Measurements from ENCODE around the gene PPTC7. TPM values are rescaled to one million over a fixed set of nuclear protein-coding genes. Genes with fewer than 3 reads are reported as not detected.
"Not testable (repeated sequence)": the region's sequence is repeated elsewhere in the genome, so short reads cannot be mapped to it uniquely, and the experiment has no call there.

Gene PPTC7
- total RNA-seq, 1 donor from 2014 or later = 14.2 TPM

GRCh38 chr12:110579535-110580253 is 3.4 kb downstream of the PPTC7 start:
- no peak for TF ChIP-seq CTCF (IDR thresholded peaks at IDR 0.05; ENCODE audit: unreplicated experiment)
- no peaks in the 10 kb centered on the region for H3K27me3 Mint-ChIP-seq (ENCODE audit: low read depth)
- H3K4me1 Mint-ChIP-seq = peaks cover 30% of the 10 kb centered on the region
- no peaks in the 10 kb centered on the region for H3K36me3 Mint-ChIP-seq
- DNase-seq (ENCODE audit: low spot score in 2 of 2, unreplicated experiment in 2 of 2) = no peak
- no peaks in the 10 kb centered on the region for H3K9me3 Mint-ChIP-seq
- H3K27ac Mint-ChIP-seq = no peak overlapping the region
- no peak overlapping the region for H3K4me3 Mint-ChIP-seq

- DNase-seq (ENCODE audit: low spot score in 2 of 2, unreplicated experiment in 2 of 2) = no peak
- H3K4me1 Mint-ChIP-seq = peaks cover 24% of the 10 kb centered on the region
- no peak overlapping the region for H3K4me3 Mint-ChIP-seq
Observed at GRCh38 chr12:110578694-110579534, 4.2 kb downstream of the PPTC7 start.

GRCh38 chr12:110577864-110578693 is 5.0 kb downstream of the PPTC7 start:
- no peak overlapping the region for H3K27ac Mint-ChIP-seq
- TF ChIP-seq CTCF (IDR thresholded peaks at IDR 0.05; ENCODE audit: unreplicated experiment) = no peak
- peaks cover 17% of the 10 kb centered on the region for H3K4me1 Mint-ChIP-seq
- H3K36me3 Mint-ChIP-seq = peaks cover 2% of the 10 kb centered on the region
- no peak for DNase-seq (ENCODE audit: low spot score in 2 of 2, unreplicated experiment in 2 of 2)
- no peak overlapping the region for H3K4me3 Mint-ChIP-seq
- H3K9me3 Mint-ChIP-seq = peaks cover 3% of the 10 kb centered on the region
- no peaks in the 10 kb centered on the region for H3K27me3 Mint-ChIP-seq (ENCODE audit: low read depth)

More at GRCh38 chr12:110578694-110579534, 4.2 kb downstream of the PPTC7 start:
- TF ChIP-seq CTCF (IDR thresholded peaks at IDR 0.05; ENCODE audit: unreplicated experiment) = no peak
- no peaks in the 10 kb centered on the region for H3K36me3 Mint-ChIP-seq
- H3K9me3 Mint-ChIP-seq = no peaks in the 10 kb centered on the region
- no peaks in the 10 kb centered on the region for H3K27me3 Mint-ChIP-seq (ENCODE audit: low read depth)
- H3K27ac Mint-ChIP-seq = no peak overlapping the region

- H3K4me1 Mint-ChIP-seq = peaks cover 11% of the 10 kb centered on the region
- peaks cover 12% of the 10 kb centered on the region for H3K36me3 Mint-ChIP-seq
- no peak for TF ChIP-seq CTCF (IDR thresholded peaks at IDR 0.05; ENCODE audit: unreplicated experiment)
- no peak overlapping the region for H3K27ac Mint-ChIP-seq
- peaks cover 9% of the 10 kb centered on the region for H3K9me3 Mint-ChIP-seq
- no peak for DNase-seq (ENCODE audit: low spot score in 2 of 2, unreplicated experiment in 2 of 2)
- H3K4me3 Mint-ChIP-seq = no peak overlapping the region
- no peaks in the 10 kb centered on the region for H3K27me3 Mint-ChIP-seq (ENCODE audit: low read depth)
Observed at GRCh38 chr12:110576504-110576903, 6.6 kb downstream of the PPTC7 start.

DNA sequence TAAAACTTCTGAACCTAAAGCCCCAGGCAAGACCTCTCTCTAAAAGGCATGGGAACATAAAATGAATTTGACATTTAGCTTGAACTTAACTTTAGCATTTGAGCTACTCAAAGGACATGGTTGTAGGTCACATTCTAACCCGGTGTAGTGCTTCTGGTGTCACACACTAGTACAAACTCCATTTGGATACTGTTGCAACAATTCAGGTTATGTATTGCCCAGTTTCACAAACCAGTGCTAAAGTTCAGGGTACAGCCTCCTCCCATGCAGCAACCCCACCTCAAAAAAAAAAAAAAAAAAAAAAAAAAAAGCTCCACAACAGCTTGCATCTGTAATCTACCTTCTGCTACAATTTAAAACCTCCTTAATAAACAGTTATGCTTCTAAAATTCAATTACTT is 7.8 kb downstream of the PPTC7 start:
- H3K27ac Mint-ChIP-seq = no peak overlapping the region
- no peak for TF ChIP-seq CTCF (IDR thresholded peaks at IDR 0.05; ENCODE audit: unreplicated experiment)
- H3K4me3 Mint-ChIP-seq = no peak overlapping the region
- peaks cover 17% of the 10 kb centered on the region for H3K36me3 Mint-ChIP-seq
- H3K27me3 Mint-ChIP-seq (ENCODE audit: low read depth) = no peaks in the 10 kb centered on the region
- DNase-seq (ENCODE audit: low spot score in 2 of 2, unreplicated experiment in 2 of 2) = no peak
- peaks cover 11% of the 10 kb centered on the region for H3K9me3 Mint-ChIP-seq
- H3K4me1 Mint-ChIP-seq = peaks cover 5% of the 10 kb centered on the region

- H3K4me3 Mint-ChIP-seq; H3K27me3 Mint-ChIP-seq (ENCODE audit: low read depth); H3K27ac Mint-ChIP-seq; H3K4me1 Mint-ChIP-seq; DNase-seq (ENCODE audit: low spot score in 2 of 2, unreplicated experiment in 2 of 2): not testable (repeated sequence)
- peaks cover 19% of the 10 kb centered on the region for H3K36me3 Mint-ChIP-seq
- H3K9me3 Mint-ChIP-seq = peaks cover 13% of the 10 kb centered on the region
Observed at GRCh38 chr12:110574717-110575230, 8.3 kb downstream of the PPTC7 start.
